Dendritic cell treated with granulocyte-macrophage colony-stimulating factor and Interleukin-4, amounts not matched to agents 40 ng/mL and 50 ng/mL, for 4 days (primary cell): ENCODE data around the gene MEF2A.
A peak's percentile ranks its signal among the peaks of the same experiment; 100 is the strongest.

ENCODE experiments used
- H3K27ac Mint-ChIP-seq: one replicate; pipeline ENCODE4 v1.8.0; 2022; ENCODE audit warnings: mild to moderate bottlenecking, mixed read lengths
- H3K27me3 Mint-ChIP-seq: one replicate; pipeline ENCODE4 v1.8.0; 2022; ENCODE audit warnings: mild to moderate bottlenecking, mixed read lengths
- H3K36me3 Mint-ChIP-seq: one replicate; pipeline ENCODE4 v1.8.0; 2022; ENCODE audit warnings: low read depth, mixed read lengths
- H3K4me1 Mint-ChIP-seq: one replicate; pipeline ENCODE4 v1.8.0; 2022; ENCODE audit warnings: low read depth, mixed read lengths
- H3K4me3 Mint-ChIP-seq: one replicate; pipeline ENCODE4 v1.8.0; 2022; ENCODE audit warnings: mild to moderate bottlenecking, moderate library complexity, mixed read lengths
- H3K9me3 Mint-ChIP-seq: one replicate; pipeline ENCODE4 v1.8.0; 2022; ENCODE audit warnings: mixed read lengths
- intact Hi-C: fragments of 100-400 bp; cut with micrococcal nuclease; formaldehyde crosslinking; loops from one replicate; pipeline ENCODE4 v1.15.0; 2022

Gene MEF2A

DNA sequence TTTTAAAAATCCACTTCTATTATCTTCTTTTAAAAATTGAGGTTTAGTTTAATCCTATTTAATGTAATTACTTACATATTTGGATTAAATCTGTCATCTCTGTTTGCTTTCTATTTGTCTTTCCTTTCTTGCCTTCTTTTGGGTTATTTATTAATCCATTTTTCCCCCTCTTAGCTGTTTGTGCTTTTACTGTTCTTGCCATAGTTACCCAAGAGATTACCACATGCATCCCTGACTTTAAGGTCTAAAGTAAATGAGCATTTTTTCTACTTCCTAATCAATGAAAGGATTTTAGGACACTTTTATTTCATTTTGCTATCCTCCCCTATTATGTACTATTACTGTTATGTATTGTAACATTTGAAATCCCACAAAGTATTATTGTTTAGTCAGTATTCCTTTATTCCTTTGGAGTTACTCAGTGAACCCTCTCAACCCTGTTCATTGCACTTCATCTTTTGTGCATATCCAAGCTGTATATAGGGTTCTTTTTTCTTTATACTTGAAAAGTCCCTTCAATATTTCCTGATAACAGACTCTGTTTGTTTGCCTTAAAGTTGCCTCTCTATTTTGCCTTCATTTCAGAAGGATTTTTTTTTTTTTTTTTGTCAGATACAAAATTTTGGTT lies 62.7 kb downstream of the MEF2A start:
- intact Hi-C loops: loop anchor here (5.0 kb wide), 1 partner anchor 34 kb away; no protein-coding TSS in a partner anchor

GRCh38 chr15:99630607-99631131 lies 64.9 kb downstream of the MEF2A start:
- Mint-ChIP-seq H3K4me1 (peaks cover 75% of the 10 kb centered on the region), H3K27me3 (no peaks in the 10 kb centered on the region), H3K9me3 (peaks cover 1% of the 10 kb centered on the region), H3K27ac (peak overlapping the region; percentile 82), H3K4me3 (peak overlapping the region; percentile 41), H3K36me3 (peaks cover 51% of the 10 kb centered on the region)
- intact Hi-C loops: loop anchor here (5.0 kb wide), 1 partner anchor 63 kb away; the partner anchor contains the start of gene MEF2A

More for the DNA sequence above, 62.7 kb downstream of the MEF2A start:
- H3K27ac Mint-ChIP-seq: peak overlapping the region; percentile 82
- H3K9me3 Mint-ChIP-seq: peaks cover 15% of the 10 kb centered on the region
- peaks cover 51% of the 10 kb centered on the region for H3K36me3 Mint-ChIP-seq
- H3K4me3 Mint-ChIP-seq: no peak overlapping the region
- peaks cover 68% of the 10 kb centered on the region for H3K4me1 Mint-ChIP-seq
- no peaks in the 10 kb centered on the region for H3K27me3 Mint-ChIP-seq

GRCh38 chr15:99631255-99631654 lies 65.5 kb downstream of the MEF2A start:
- Mint-ChIP-seq H3K4me1 (peaks cover 69% of the 10 kb centered on the region), H3K36me3 (peaks cover 56% of the 10 kb centered on the region), H3K27ac (peak overlapping the region; percentile 82), H3K4me3 (no peak overlapping the region), H3K9me3 (no peaks in the 10 kb centered on the region), H3K27me3 (no peaks in the 10 kb centered on the region)
- intact Hi-C loops: loop anchor here (5.0 kb wide), 1 partner anchor 64 kb away; the partner anchor contains the start of gene MEF2A

DNA sequence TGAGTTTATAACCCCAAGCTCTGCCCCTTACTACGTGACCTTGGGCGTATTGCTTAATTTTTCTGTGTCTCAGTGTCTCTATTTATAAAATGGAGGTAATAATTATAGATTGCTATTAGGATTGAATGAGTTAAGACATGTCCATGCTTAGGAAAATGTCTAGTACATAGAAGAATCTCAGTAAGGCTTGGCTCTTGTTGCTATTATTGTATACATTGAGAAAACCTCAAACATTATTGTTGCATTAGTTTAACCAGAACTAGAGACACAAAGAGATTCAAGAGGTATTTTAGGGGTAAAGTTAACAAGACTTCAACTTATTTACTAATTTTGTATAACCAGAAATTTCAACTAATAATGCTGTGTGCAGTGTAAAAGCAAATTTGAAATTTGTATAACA lies 66.7 kb downstream of the MEF2A start:
- H3K9me3 Mint-ChIP-seq: no peaks in the 10 kb centered on the region
- intact Hi-C loops: loop anchor here (5.0 kb wide), 1 partner anchor 65 kb away; the partner anchor contains the start of gene MEF2A
- H3K27me3 Mint-ChIP-seq: no peaks in the 10 kb centered on the region
- H3K4me3 Mint-ChIP-seq: no peak overlapping the region
- H3K36me3 Mint-ChIP-seq: peaks cover 59% of the 10 kb centered on the region
- peaks cover 58% of the 10 kb centered on the region for H3K4me1 Mint-ChIP-seq
- peak overlapping the region; percentile 82 for H3K27ac Mint-ChIP-seq

- H3K27ac Mint-ChIP-seq: no peak overlapping the region
Observed at GRCh38 chr15:99633655-99634054, 67.9 kb downstream of the MEF2A start.

GRCh38 chr15:99634576-99634975 lies 68.8 kb downstream of the MEF2A start:
- Mint-ChIP-seq H3K36me3 (peaks cover 57% of the 10 kb centered on the region), H3K4me1 (peaks cover 38% of the 10 kb centered on the region), H3K4me3 (no peak overlapping the region), H3K27ac (no peak overlapping the region), H3K9me3 (no peaks in the 10 kb centered on the region), H3K27me3 (no peaks in the 10 kb centered on the region)
- intact Hi-C loops: loop anchor here (5.0 kb wide), 1 partner anchor 67 kb away; the partner anchor contains the start of gene MEF2A

More at GRCh38 chr15:99633655-99634054, 67.9 kb downstream of the MEF2A start:
- intact Hi-C loops: loop anchor here (5.0 kb wide), 1 partner anchor 66 kb away; the partner anchor contains the start of gene MEF2A
- Mint-ChIP-seq H3K36me3 (peaks cover 64% of the 10 kb centered on the region), H3K4me1 (peaks cover 47% of the 10 kb centered on the region), H3K27me3 (no peaks in the 10 kb centered on the region), H3K9me3 (no peaks in the 10 kb centered on the region), H3K4me3 (no peak overlapping the region)

- peaks cover 57% of the 10 kb centered on the region for H3K36me3 Mint-ChIP-seq
- peaks cover 32% of the 10 kb centered on the region for H3K4me1 Mint-ChIP-seq
- H3K27me3 Mint-ChIP-seq: no peaks in the 10 kb centered on the region
- intact Hi-C loops: no loop called here
- H3K9me3 Mint-ChIP-seq: no peaks in the 10 kb centered on the region
- no peak overlapping the region for H3K27ac Mint-ChIP-seq
- H3K4me3 Mint-ChIP-seq: no peak overlapping the region
Observed at GRCh38 chr15:99635145-99635544, 69.4 kb downstream of the MEF2A start.

DNA sequence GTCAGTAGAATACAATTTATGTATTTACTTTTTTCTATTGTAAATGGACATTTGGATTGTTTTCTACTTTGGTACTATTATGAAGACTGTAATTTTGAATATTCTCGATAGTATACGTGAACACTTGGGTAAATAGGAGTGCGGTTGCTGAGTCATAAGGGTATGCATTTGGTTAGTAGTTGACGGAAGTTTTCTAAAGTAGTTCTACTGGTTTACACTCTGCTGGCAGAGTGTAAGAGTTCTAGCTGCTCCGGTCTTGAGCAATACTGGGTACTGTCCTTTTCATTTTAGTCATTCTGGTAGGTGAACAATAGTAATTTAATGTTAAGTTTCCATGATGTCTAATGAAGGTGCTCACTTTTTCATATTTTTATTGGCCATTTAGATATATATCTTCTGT lies 70.0 kb downstream of the MEF2A start:
- Mint-ChIP-seq H3K27ac (no peak overlapping the region), H3K27me3 (no peaks in the 10 kb centered on the region), H3K9me3 (no peaks in the 10 kb centered on the region), H3K4me3 (no peak overlapping the region), H3K4me1 (peaks cover 26% of the 10 kb centered on the region), H3K36me3 (peaks cover 62% of the 10 kb centered on the region)
- intact Hi-C loops: no loop called here

GRCh38 chr15:99644913-99645542 lies 79.2 kb downstream of the MEF2A start:
- peaks cover 61% of the 10 kb centered on the region for H3K36me3 Mint-ChIP-seq
- H3K27me3 Mint-ChIP-seq: no peaks in the 10 kb centered on the region
- H3K9me3 Mint-ChIP-seq: no peaks in the 10 kb centered on the region
- no peak overlapping the region for H3K4me3 Mint-ChIP-seq
- peak overlapping the region; percentile 10 for H3K27ac Mint-ChIP-seq
- intact Hi-C loops: no loop called here
- peaks cover 8% of the 10 kb centered on the region for H3K4me1 Mint-ChIP-seq

DNA sequence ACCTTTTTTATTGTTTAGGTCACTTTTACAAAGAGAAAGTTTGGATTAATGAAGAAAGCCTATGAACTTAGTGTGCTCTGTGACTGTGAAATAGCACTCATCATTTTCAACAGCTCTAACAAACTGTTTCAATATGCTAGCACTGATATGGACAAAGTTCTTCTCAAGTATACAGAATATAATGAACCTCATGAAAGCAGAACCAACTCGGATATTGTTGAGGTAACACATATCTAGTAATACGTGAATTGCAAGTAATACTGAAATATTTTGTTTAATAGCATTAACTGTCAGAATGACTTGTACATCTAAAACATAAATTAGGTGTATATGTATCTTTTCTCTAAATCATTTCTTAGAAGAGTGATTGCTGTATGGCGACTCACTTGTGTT lies 79.8 kb downstream of the MEF2A start:
- H3K4me3 Mint-ChIP-seq: no peak overlapping the region
- H3K4me1 Mint-ChIP-seq: peaks cover 8% of the 10 kb centered on the region
- H3K36me3 Mint-ChIP-seq: peaks cover 56% of the 10 kb centered on the region
- H3K27ac Mint-ChIP-seq: no peak overlapping the region
- no peaks in the 10 kb centered on the region for H3K27me3 Mint-ChIP-seq
- H3K9me3 Mint-ChIP-seq: no peaks in the 10 kb centered on the region
- intact Hi-C loops: no loop called here

DNA sequence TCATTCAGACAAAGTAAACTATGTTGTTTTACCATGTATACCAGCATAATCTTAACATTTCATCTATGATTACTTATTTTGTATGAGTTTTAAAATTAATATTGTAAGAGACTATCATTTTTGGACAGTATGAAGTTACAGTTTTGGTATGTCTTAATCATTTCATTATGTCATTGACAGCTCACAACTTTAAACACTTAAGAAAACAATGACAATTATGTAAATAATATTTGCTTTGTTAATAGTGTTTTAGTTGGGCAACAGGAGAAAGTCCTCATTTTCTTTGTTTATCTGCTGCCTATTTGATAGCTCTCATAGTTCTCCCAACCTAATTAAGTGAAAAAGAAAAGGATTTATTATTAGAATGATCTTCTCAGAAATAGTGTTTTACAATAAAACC lies 80.2 kb downstream of the MEF2A start:
- H3K27me3 Mint-ChIP-seq: no peaks in the 10 kb centered on the region
- intact Hi-C loops: no loop called here
- H3K9me3 Mint-ChIP-seq: no peaks in the 10 kb centered on the region
- H3K36me3 Mint-ChIP-seq: peaks cover 55% of the 10 kb centered on the region
- H3K4me3 Mint-ChIP-seq: no peak overlapping the region
- H3K27ac Mint-ChIP-seq: no peak overlapping the region
- peaks cover 8% of the 10 kb centered on the region for H3K4me1 Mint-ChIP-seq

- H3K4me1 Mint-ChIP-seq: peaks cover 5% of the 10 kb centered on the region
- H3K36me3 Mint-ChIP-seq: peaks cover 29% of the 10 kb centered on the region
- H3K9me3 Mint-ChIP-seq: no peaks in the 10 kb centered on the region
- H3K4me3 Mint-ChIP-seq: no peak overlapping the region
- H3K27ac Mint-ChIP-seq: no peak overlapping the region
- intact Hi-C loops: loop anchor here (10.0 kb wide), 1 partner anchor 56 kb away; no protein-coding TSS in a partner anchor
- no peaks in the 10 kb centered on the region for H3K27me3 Mint-ChIP-seq
Observed at GRCh38 chr15:99651023-99651807, 85.4 kb downstream of the MEF2A start.

GRCh38 chr15:99656205-99656604 lies 90.4 kb downstream of the MEF2A start:
- peaks cover 23% of the 10 kb centered on the region for H3K36me3 Mint-ChIP-seq
- intact Hi-C loops: loop anchor here (10.0 kb wide), 1 partner anchor 61 kb away; no protein-coding TSS in a partner anchor
- H3K4me1 Mint-ChIP-seq: peaks cover 32% of the 10 kb centered on the region
- no peaks in the 10 kb centered on the region for H3K9me3 Mint-ChIP-seq
- no peaks in the 10 kb centered on the region for H3K27me3 Mint-ChIP-seq
- H3K4me3 Mint-ChIP-seq: no peak overlapping the region
- no peak overlapping the region for H3K27ac Mint-ChIP-seq
